Lung (tissue), 12 donors: ENCODE data around the gene DENND1B. TPM values are rescaled to one million over a fixed set of nuclear protein-coding genes. Genes with fewer than 3 reads are reported as not detected.
A peak's percentile ranks its signal among the peaks of the same experiment; 100 is the strongest.

Source experiments
- ATAC-seq: fragments of 200-7000 bp; cut with Tn5 transposase; one replicate; pipeline ENCODE4 v1.9.1; 2020; ENCODE audit warnings: moderate number of reproducible peaks; ENCODE audit not compliant: insufficient read depth, low FRiP score
- DNase-seq, 3 donors: peaks; one replicate each; pipeline ENCODE4 v3.0.0-alpha.2; 2013 to 2017
- H3K27ac ChIP-seq, 2 donors: one replicate each; pipeline ENCODE4 v1.5.1; 2013; ENCODE audit warnings: mild to moderate bottlenecking in 2 of 2, moderate library complexity in 2 of 2, control low read depth in 1 of 2, inconsistent platforms in 1 of 2, low read depth in 1 of 2, low read length in 1 of 2
- H3K27me3 ChIP-seq, 3 donors: one replicate each; pipeline ENCODE4 v1.5.1; 2013; ENCODE audit warnings: low read length in 2 of 3; ENCODE audit not compliant: control insufficient read depth in 3 of 3, insufficient read depth in 3 of 3
- H3K36me3 ChIP-seq, 4 donors: one replicate each; pipeline ENCODE4 v1.5.1; 2013; ENCODE audit warnings: low read length in 4 of 4, mild to moderate bottlenecking in 1 of 4, moderate library complexity in 1 of 4; ENCODE audit not compliant: control insufficient read depth in 4 of 4, insufficient read depth in 4 of 4
- H3K4me1 ChIP-seq, 5 donors: one replicate each; pipeline ENCODE4 v1.5.1; 2013; ENCODE audit warnings: low read length in 5 of 5, mild to moderate bottlenecking in 2 of 5, moderate library complexity in 1 of 5; ENCODE audit not compliant: control insufficient read depth in 5 of 5, insufficient read depth in 5 of 5
- H3K4me3 ChIP-seq: one replicate; pipeline ENCODE4 v1.5.1; 2013; ENCODE audit warnings: mild to moderate bottlenecking, control low read depth, moderate library complexity
- H3K9ac ChIP-seq, 2 donors: one replicate each; pipeline ENCODE4 v1.5.1; 2013; ENCODE audit warnings: low read length in 2 of 2, control low read depth in 1 of 2; ENCODE audit not compliant: insufficient read depth in 1 of 2
- H3K9me3 ChIP-seq, 4 donors: one replicate each; pipeline ENCODE4 v1.5.1; 2013; ENCODE audit warnings: low read length in 3 of 4, mild to moderate bottlenecking in 1 of 4, moderate library complexity in 1 of 4; ENCODE audit not compliant: control insufficient read depth in 4 of 4, insufficient read depth in 3 of 4
- CTCF ChIP-seq: IDR thresholded peaks from 2 replicates; pipeline ENCODE4 v1.5.1; 2012; ENCODE audit warnings: mild to moderate bottlenecking; ENCODE audit errors: control extremely low read depth, extremely low read depth
- WGBS, 2 donors: extraction: QIAGEN DNeasy Blood & Tissue Kit; methylation state at CpG; one replicate each; pipeline ENCODE4 v1.1.7; 2013; 5-methylcytosine and 5-hydroxymethylcytosine counted together
- polyA plus RNA-seq, 2 donors: library from polyadenylated mRNA; stranded (reverse); fragments of 200-250 nt; gene quantifications; one replicate each; pipeline ENCODE4 v1.2.1, GENCODE V29; 2013
- total RNA-seq, 2 donors: library from RNA; depleted of rRNA in 1 of 2; stranded (reverse); fragments of >200 nt in 1 of 2; gene quantifications; one replicate each; pipeline ENCODE4 v1.2.1, GENCODE V29; 2014 to 2021
- donor health status: control.
- donor health status: control.
- donor health status: Bipolar disorder and iron deficiency.
- donor health status: healthy.
- donor health status: DM: yes; HTN: yes; CAD: no.

DENND1B gene
- total and polyA plus RNA-seq, 4 donors: 2.7 to 41.0 (median 10.1) TPM

DNA sequence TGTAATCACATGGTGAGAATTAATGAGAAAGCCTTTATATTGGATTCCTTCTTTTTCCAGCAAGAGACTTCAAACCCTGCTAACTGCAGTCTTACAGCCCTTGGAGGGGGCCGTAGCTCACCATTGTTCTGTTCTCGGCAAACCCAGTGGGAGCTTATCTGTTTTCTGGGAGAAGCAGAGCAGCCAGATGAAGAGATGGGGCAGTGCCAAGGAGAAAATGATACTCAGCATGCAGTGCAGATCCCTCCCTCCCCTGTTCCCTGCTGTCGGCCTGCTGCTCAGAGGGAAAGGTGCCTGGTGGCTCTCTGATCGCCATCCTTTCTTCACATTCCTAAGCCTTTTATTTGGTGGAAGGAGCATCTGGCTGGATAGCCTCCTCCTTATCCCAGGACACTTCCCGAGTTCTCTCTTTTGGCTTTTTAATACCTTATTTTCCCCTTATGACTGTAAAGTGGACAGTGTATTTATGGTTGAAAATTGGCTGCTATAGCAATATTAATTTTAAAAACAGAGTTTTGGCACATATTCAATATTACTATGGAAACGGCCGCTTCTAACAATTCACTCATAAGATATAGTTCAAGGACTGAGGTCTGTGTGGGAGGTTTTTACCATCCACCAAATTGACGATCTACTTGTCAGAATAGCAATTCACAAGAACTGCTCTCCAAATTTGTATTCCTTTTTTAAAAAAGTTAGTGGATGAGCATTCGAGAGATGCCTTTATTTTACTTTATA is 303.9 kb downstream of the DENND1B start:
- no peak overlapping the region for H3K4me3 ChIP-seq
- no peaks in the 10 kb centered on the region for H3K36me3 ChIP-seq
- no peaks in the 10 kb centered on the region for H3K9me3 ChIP-seq
- no peak overlapping the region for H3K9ac ChIP-seq
- peak; percentile 44 to 72 (median 69) for DNase-seq
- WGBS, 2 donors: 67 to 88% methylated on average over 9 of the region's 9 CpGs
- H3K27me3 ChIP-seq: no peaks in the 10 kb centered on the region
- no peak for ATAC-seq
- no peak for TF ChIP-seq CTCF
- H3K27ac ChIP-seq: no peak overlapping the region
- H3K4me1 ChIP-seq: peaks cover 0 to 12% (median 0%) of the 10 kb centered on the region in 5 donors

- Histone ChIP-seq H3K4me3 (no peak overlapping the region), H3K27ac (no peak overlapping the region), H3K27me3 (no peaks in the 10 kb centered on the region), H3K9me3 (no peaks in the 10 kb centered on the region), H3K4me1 (peaks cover 0 to 12% (median 0%) of the 10 kb centered on the region in 5 donors), H3K36me3 (no peaks in the 10 kb centered on the region), H3K9ac (no peak overlapping the region)
- no peak for DNase-seq
- 86 to 97% methylated on average over 1 of the region's 1 CpG for WGBS, 2 donors
- no peak for TF ChIP-seq CTCF
- ATAC-seq: no peak
Measured at GRCh38 chr1:197470330-197470729, 304.9 kb downstream of the DENND1B start.

DNA sequence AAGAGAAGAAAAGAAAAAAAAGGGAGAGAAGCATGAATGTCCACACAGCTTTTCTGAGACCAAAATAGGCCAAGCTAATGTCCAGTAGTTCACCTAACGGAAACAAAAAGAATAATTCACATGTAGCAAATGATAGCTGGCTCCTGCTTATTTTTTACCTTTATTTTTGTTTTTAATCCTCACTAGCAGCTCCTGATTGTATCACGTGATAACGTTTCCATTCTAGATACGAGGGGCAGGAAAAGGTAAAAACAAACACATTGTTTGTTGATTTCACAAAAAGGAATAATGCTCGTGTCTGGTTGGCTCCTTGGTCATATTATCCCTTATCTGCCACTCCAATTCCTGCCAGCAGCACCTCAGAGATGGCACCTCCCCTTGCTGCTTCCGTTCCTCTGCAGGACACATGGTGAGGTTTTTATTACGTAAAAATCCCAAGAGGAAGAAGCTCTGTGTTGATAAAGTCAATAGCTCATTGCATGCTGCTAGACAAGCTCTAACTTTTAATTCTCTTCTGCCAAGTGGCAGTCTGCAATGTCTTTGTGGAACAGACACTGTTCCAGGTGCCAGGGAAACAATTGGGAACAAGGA is 305.6 kb downstream of the DENND1B start:
- 24 to 46% methylated on average over 7 of the region's 7 CpGs for WGBS, 2 donors
- Histone ChIP-seq H3K9me3 (no peaks in the 10 kb centered on the region), H3K36me3 (no peaks in the 10 kb centered on the region), H3K4me1 (peaks cover 0 to 15% (median 0%) of the 10 kb centered on the region in 5 donors), H3K27me3 (no peaks in the 10 kb centered on the region), H3K27ac (no peak overlapping the region), H3K9ac (no peak overlapping the region), H3K4me3 (no peak overlapping the region)
- no peak for TF ChIP-seq CTCF
- DNase-seq (no peak), ATAC-seq (no peak)
